ENCODE measurements around the gene DENND2D.

Gene DENND2D

GRCh38 chr1:111202366-111202706 is 1.9 kb upstream of the DENND2D start:
- DNase-seq: no peak

- DNase-seq: no peak
Observed at GRCh38 chr1:111201275-111202090, 1.0 kb upstream of the DENND2D start.

- DNase-seq: no peak
Observed at GRCh38 chr1:111200802-111201161, 336 bp upstream of the DENND2D start.

GRCh38 chr1:111199329-111199728 is 1.1 kb downstream of the DENND2D start:
- DNase-seq: no peak

GRCh38 chr1:111198836-111199235 is 1.6 kb downstream of the DENND2D start:
- no peak for DNase-seq

GRCh38 chr1:111197598-111198284 is 2.7 kb downstream of the DENND2D start:
- DNase-seq: no peak

DNA sequence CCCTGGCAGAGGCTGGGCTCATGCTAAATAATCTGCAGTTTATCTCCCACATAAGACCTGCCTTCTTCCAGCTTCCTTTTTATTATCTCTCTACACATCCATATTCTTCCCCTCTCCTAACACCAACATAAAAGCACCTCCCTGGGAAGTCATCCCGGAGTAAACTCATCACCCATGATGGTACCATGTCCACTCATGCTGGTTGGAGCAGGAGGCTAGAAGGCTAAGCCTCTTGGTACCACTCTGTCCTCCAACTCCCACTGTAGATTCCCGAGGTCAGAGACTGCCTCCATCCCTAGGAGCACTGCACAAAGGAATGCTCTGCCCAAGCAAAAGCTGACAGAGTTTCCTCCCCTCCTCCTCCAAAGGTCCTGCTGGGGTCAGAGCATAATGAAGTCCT is 4.2 kb downstream of the DENND2D start:
- no peak for DNase-seq

- no peak for DNase-seq
Observed at GRCh38 chr1:111195002-111195684, 5.3 kb downstream of the DENND2D start.

- no peak for DNase-seq
Observed at GRCh38 chr1:111193712-111194480, 6.5 kb downstream of the DENND2D start.

- no peak for DNase-seq
Observed at GRCh38 chr1:111192658-111193519, 7.6 kb downstream of the DENND2D start.

- no peak for DNase-seq
Observed at GRCh38 chr1:111192074-111192473, 8.4 kb downstream of the DENND2D start.

DNA sequence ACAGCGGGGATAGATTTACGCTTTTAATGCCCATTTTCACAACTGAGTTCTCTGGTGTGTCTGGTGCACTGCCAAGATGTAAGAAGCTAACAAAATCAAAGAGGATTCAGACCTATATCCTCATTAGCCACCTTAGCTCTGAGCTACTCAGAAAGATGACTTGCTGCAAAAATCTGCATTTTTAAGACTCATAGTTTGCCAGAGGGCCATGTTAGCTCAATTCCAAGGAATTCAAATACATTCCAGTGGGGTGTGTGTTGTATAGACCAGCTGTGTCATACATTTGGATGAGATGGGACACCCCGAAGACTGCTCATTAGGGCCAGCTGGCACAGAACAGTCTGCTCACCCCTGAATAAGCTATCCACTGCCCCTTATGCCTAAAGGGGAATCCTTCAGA is 8.9 kb downstream of the DENND2D start:
- no peak for DNase-seq

DNA sequence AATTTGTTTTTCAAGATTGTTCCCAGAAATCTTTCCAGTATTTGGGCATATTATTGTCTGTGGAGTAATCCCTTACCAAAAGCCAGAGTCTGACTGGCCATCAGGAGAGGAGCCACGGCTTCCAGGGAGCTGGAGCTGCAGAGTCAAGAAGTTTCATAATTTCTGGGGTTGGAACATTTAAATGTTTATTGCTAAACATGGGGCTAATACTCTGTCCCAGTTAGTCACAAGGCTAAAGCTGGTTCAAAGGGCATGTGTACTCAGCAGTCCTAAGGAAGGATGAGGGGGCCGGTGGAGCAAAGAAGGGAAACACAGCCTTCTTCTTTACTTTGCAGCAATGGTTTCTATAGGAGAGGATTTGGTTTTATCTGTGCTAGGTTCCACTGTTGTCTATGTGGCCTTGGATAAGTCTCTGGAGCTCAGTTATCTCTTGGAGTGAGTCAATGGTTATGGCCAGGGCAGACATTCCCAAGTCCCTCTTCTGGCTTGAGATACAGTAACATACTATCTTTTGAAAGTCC is 9.5 kb downstream of the DENND2D start:
- no peak for DNase-seq

GRCh38 chr1:111184663-111185062 is 15.8 kb downstream of the DENND2D start:
- no peak for DNase-seq

DNA sequence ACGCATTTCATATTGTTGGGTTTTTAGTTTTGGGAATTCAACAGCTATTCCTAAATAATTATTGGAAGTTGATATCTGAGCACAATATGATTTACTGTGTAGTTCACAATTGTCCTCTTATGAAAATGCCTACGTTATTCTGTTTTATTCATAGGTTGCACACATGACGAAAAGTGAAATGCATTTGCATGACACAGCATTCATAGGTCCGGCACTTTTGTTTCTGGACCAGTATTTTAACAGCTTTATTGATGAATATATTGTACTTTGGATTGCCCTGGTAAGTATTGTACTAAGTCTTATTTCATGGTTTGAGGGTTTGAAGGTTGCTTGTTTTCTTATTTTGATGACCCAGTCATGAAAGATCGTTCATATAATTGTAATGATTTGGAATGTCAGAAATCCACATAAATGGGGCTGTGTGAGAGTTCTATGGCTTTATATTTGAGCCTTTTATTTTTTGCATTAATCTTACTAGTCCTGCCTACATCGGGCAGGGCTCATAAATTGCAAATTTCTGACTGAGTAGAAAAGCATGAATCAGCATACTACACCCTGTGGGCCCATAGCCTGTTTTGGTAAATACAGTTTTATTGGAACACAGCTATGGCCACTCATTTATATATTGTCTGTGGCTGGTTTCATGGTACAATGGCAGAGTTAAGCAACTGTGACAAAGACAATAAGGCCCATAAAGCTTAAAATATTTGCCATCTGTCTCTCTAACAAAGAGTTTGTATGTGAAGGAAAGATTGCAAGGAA is 17.0 kb downstream of the DENND2D start:
- DNase-seq: no peak

GRCh38 chr1:111182052-111182451 is 18.4 kb downstream of the DENND2D start:
- DNase-seq: no peak

DNA sequence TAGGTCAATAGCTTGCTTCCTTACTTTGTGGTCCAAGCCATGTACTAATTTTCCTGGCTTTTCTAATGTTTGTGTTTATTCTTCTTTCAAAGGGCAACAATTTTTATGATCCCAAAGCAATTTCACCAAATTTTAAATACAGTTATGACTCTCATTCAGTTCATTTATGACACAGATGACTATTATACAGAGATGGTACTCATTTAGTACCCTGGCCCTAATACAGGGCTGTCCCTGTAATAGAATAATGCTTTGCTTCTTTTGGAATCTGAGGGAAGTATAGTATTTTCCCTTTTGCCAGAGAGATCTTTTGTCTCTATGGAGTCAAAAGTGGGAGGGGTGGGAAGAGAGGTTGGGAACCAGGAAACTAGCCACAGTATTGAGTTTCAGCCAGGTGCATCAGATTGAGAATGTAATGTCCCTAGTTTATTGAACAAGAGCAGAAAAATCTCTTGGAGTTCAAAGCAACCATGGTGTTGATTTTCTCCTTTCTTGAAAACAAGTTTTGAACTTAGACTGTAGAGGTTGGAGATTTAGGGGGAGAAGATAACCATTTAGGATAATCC is 20.4 kb downstream of the DENND2D start:
- peak; percentile 5 for DNase-seq

DNA sequence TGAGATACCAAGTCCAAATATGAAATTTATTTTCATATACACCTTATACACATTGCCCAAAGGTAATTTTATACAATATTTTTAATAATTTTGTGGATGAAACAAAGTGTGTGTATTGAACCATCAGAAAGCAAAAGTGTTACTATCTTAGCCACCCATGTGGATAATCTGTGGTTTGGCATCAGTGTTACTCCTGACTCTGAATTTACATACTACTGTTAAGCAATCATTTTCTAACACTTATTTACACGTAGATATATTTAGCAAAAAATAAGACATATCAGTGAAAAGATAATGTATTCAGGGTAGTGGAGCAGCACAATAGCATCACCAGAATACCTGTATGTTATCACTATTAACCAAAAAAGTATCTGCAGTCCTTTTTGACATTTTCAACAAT is 23.8 kb downstream of the DENND2D start:
- DNase-seq: no peak

- no peak for DNase-seq
Observed at GRCh38 chr1:111175349-111175748, 25.1 kb downstream of the DENND2D start.

DNA sequence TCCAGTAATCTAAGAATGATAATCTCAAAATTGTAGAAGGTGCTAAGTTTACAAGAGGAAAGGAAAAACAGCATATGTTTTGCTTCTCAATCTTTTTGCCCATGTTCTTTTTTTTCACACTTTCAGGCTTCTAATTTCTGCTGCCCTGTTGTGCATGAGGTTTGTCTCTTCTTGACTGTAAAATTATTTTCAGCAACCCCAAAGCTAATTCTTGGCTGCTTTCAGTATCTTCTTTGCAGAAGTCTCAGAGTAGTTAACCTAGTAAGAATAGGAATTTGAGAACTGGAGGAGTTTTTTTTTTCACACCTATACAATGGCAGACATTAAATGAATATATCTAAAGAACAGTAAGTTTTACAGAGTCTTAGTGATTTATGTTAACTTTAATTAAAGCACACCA is 26.4 kb downstream of the DENND2D start:
- DNase-seq: no peak

GRCh38 chr1:111172463-111172862 is 28.0 kb downstream of the DENND2D start:
- no peak for DNase-seq

All from NCI-H2029 (cell line).